ENCODE measurements around the gene SDK1.

The SDK1 gene

DNA sequence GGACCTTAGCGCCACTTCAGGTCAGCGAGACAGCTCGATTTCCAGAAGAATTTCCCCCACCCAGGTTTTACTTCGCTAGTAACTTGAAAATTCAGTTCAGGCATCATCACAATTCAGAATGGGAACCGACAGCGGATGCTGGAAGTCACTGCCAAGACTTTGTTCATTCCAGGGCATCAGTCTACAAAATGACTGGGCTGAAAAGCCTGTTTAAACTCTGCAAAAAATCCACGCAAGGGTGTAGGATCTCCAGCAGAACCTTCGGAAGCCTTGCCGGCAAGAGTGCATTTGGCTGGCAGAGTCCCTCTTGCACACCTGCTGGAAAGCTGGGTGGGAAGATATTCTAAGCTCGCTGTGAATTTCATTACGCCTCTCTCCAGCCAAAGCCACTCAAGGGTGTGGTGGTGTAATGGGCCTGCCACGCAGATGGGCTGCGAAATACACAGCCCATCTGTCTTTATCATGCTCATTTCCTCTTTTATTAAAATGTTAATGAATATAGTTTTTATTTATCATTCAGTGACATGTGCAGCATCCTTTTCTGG, 709.1 kb downstream of the SDK1 start:
- no peak for DNase-seq (ENCODE audit: low read depth in 1 of 2, low spot score in 1 of 2)

DNA sequence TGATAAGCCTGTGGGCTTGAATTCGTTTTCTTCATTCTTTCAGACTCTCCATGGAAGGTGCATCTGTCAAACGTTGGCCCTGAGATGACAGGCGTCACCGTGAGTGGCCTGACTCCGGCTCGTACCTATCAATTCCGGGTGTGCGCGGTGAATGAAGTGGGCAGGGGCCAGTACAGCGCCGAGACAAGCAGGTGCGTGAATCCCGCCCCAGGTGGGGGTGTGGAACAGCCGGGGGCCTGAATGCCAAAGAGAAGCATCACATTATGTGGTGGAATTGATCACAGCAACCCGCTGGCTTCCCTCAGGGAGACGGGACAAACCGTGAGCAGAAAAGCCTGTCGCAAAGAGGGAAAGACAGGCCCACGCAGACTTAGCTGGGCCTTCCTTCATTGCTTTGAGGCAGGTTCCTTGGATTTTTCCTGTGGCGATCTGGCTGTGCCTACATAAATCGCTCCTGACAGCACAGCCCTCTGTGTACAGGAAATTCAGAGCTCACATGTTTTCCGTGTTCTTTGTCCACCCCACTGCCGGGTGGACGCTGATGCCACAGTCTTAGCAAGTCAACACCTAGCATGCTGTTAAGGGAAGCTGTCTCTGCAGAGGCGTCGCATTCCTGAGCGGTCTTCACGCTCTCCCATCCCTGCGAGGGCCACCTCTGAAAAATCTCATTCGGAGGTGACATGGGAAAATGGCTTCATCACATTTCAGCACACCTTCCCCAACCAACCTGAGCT, 710.0 kb downstream of the SDK1 start:
- DNase-seq (ENCODE audit: low read depth in 1 of 2, low spot score in 1 of 2): no peak

DNA sequence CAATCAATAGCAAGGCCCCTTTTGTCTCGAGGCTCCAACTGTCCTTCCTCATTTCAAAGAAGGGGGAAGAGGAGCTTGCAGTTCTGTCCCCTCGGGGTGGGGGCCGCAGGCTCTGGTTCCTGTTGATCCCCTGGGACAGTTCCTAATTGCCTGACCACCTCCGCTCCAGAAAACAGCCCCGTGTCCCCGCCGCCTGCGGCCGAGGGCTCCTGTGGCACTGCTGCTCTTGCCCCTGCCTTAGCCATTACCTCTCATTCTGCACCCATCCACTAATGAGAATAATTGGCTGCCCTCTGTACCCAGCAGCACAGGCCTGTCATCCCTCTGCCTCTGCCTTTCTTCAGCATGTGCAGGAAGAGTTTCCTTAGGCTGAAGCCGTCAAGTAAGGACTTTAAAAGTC, 712.7 kb downstream of the SDK1 start:
- DNase-seq (ENCODE audit: low read depth in 1 of 2, low spot score in 1 of 2): no peak

DNA sequence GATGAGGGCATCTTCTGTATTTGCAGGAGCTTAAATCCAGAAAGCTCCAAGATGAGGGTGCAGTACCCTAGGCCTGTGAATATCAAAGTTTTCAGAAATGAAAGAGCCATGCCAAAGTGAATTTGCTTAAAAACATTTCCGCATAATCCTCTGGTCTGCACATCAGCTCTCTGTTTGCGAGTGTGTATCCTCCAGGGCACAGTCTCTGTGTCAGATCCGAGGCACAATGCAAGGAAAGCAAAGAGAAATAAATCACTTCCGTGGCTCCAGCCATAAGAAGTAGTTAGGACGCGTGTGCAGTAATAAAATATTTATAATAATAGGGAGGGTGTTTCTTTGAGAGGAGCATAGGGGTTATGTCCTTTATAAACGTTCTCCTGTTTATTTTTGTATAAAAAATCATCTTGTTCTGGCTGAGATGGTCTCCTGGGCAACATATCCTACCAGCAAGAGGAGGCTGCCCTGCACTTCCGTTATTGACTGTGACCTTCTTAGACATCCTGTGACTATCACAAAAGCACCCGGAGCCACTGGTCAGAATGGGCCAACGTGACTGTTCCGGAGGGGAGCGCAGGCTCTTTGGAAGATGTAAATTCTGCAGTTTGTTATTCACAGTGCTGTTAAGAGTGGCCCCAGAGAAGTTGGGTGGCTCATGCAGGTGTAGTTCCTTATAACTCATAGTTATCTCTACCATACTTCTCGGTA, 713.4 kb downstream of the SDK1 start:
- no peak for DNase-seq (ENCODE audit: low read depth in 1 of 2, low spot score in 1 of 2)

DNA sequence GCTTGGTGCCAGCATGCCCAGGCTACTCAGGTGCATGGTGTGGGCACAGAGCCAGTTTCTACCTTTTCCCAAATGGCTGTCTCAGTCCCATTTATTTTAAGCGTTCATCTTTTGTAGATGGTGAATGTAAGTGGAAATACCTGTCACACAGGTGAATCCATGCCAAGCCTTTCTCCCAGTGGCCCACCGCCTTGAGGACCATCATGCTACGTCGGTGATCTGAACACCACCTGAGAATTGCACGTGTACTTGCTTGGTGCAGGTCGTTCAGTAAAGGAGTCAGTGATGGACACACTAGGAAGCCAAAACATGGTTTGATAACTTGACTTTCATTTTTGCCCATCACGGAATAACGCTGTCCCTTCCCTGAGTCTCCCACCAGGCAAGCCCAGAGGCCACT, 714.3 kb downstream of the SDK1 start:
- no peak for DNase-seq (ENCODE audit: low read depth in 1 of 2, low spot score in 1 of 2)

DNA sequence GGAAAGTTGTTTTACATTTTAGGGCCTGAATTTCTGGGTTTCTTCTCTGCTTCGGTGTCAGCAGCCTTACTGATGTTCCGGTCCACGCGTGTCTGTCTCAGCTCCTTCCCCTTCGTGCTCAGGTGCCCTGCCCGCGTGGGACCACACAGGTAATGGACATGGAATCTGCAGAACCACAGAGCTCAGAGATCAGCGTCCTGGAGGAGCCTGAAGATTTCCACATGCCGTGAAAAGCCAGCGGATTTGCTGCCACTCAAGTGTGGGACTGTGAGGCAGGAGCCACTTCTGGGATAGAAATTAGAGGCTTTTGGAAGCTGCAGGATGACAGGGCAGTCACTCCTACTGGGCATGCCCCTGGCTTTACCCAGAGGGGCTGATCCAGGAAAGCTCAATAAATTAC, 714.9 kb downstream of the SDK1 start:
- DNase-seq (ENCODE audit: low read depth in 1 of 2, low spot score in 1 of 2): no peak

DNA sequence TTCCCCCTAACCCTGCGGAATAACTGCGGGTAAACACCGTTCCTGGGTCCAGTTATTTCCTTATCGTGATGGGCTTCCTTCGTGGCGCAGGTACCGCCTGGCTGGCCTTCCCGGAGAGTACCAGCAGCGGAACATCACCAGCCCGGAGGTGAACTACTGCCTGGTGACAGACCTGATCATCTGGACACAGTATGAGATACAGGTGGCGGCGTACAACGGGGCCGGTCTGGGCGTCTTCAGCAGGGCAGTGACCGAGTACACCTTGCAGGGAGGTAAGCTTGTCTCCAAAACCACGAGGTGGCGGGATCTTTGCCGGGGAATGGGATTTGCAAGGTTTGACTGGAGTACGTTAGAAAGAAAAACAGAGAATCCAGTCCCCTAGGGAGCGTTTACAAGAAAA, 716.0 kb downstream of the SDK1 start:
- no peak for DNase-seq (ENCODE audit: low read depth in 1 of 2, low spot score in 1 of 2)

DNA sequence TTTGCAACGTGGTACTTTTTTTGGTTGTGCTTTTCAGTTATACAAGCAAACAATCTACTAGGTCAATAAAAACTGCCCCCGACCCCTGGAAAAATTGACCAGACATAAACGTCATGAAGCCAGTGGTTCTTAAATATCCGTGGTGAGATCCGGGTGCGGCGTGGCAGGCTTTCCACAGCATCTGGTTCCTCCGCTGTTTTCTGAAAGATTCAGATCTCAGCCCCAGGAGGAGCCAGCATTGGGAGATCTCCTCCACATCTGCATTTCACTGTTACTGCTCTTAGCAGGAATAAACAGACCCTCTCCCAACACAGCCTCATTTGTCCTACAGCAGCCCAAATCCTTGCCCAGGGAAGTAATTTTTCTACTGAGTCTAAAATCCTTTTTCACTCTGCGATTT, 716.7 kb downstream of the SDK1 start:
- DNase-seq (ENCODE audit: low read depth in 1 of 2, low spot score in 1 of 2): no peak

DNA sequence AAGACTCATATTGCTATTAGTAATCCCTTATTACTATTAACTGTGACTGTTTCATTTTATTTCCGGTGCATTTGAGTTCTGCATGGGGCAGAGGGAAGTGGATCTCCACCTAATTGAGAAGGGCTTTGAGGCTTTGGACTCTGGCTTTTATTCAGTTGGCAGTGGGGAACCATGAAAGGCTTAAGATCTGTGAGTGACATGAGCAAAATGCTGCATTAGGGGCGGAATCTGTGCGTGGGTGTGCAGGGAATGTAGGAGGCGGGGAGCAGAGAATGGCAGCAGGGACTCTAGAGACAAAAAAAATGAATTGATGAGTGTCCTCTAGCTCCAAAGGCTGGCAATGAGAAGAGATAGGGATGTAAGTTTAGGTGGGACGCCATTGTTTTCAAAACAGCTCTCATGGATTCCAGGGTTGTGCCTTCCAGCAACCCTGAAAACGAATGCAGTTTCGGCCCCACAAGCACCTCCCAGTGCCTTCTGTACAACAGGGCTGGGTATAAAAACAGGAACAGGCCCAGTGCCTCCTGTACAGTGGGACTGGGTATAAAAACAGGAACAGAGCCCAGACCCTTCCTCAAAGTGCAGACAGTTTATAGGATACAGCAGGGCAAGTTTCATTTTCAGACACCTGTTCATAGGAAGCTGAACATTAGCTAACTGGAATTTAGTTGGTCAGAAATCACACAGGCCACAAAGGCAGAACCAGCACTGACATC, 717.7 kb downstream of the SDK1 start:
- DNase-seq (ENCODE audit: low read depth in 1 of 2, low spot score in 1 of 2): no peak

DNA sequence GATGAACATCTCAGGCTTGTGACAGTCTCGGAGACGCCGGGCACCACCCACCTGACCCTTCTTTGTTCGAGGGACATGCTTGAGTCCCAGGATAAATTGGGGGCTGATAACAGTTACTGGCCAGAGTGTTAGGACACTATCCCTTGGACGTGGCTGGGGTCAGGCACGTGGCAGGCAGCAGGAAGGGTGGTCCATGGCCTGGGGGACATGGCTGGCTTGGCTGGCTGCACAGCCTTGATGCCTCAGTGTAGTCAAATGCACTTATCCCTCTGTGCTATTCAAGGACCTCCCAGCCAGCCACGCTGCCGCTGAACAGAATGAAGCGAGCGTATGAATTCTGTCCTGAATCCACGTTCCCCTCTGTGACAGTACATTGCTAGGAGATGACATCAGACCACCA, 719.0 kb downstream of the SDK1 start:
- DNase-seq (ENCODE audit: low read depth in 1 of 2, low spot score in 1 of 2): no peak

DNA sequence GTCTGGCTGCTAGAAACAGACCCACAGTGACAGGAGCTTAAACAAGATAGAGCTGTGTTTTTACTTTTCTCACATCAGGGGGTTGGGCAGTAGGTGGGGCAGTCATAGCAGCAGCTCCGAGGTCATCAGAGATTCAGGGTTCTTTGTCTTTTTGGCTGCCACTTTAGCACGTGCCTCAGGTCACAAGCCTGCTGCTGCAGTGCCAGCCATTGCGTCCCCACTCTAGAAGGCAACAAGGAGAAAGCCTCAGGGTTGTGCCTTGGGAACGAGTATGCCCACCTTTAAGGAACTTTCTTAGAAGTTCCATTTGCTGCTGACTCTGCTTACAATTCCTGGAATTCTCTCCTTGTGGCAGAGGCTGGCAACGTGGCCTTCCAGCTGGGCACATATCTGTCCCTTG, 720.4 kb downstream of the SDK1 start:
- DNase-seq (ENCODE audit: low read depth in 1 of 2, low spot score in 1 of 2): no peak

DNA sequence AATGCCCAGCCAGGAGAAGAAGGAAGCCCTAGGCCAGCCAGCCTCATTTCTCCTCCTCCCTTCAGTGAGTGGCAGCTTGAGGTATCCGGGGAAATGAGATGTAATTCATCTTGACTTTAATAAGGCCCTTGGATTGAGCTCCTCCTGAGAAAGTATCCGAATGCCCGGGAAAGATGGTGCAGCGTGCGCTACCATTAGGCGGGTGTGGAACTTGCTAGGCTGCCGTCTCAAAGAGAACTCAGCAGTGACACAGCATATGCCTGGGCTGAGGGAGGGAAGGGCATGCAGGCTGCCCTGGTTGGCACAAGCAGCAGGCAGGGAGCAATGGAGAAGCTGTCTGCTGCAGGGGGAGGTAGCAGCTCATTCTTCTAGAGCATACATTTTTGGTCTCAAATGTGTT, 721.2 kb downstream of the SDK1 start:
- DNase-seq (ENCODE audit: low read depth in 1 of 2, low spot score in 1 of 2): no peak

DNA sequence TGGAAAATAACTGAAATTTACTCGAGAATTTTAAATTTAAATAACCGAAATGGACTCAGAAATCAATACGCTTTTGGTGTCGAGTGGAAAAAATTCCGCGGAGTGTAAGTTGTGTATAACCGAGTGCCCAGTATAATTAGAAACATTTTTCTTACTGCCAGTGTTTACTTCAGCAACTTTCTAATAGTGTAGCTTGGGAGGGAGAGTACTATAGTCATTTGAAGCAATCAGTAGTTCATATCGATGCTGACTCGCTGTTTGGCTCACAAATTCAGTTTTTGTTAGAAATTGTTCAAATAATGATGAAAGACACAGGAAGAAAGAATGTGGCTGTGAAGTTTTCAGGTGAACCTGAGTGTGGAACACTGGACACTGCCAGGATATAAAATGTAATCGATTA, 722.5 kb downstream of the SDK1 start:
- no peak for DNase-seq (ENCODE audit: low read depth in 1 of 2, low spot score in 1 of 2)

DNA sequence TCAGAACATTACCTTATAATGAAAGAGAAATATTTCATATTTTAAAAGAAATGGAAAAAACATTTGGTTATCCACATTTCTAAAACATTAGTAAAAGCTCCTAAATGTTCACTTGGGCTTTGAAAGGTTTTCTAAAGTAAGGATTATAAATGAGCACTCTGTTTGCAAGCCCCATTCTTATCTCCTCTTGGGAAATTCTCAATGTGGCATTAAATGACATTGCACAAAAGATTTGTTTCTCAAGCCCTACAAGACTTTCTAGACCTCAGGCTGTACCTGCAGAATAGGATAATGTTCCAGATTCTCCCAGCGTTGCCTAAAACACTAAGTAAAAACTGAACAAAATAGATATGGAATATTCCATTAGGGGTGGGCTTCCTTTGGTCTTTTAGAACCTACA, 723.1 kb downstream of the SDK1 start:
- DNase-seq (ENCODE audit: low read depth in 1 of 2, low spot score in 1 of 2): no peak

DNA sequence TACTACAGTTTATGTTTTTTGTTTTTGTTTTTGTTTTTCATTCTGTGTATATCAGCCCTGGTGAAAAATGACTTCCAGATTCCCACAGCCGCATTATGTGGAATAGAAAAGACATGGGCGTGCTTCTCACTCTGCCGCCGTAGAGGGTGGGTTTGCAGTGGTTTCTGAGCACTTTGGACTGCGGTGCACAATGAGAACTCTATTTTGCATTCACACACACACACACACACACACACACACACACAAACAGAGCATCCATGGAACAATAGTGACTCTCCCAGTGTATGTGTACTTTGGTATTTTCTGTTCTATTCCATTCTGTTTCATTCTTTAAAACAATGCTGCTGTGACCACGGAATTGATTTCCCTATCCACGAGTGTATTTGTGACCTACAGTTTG, 723.8 kb downstream of the SDK1 start:
- no peak for DNase-seq (ENCODE audit: low read depth in 1 of 2, low spot score in 1 of 2)

DNA sequence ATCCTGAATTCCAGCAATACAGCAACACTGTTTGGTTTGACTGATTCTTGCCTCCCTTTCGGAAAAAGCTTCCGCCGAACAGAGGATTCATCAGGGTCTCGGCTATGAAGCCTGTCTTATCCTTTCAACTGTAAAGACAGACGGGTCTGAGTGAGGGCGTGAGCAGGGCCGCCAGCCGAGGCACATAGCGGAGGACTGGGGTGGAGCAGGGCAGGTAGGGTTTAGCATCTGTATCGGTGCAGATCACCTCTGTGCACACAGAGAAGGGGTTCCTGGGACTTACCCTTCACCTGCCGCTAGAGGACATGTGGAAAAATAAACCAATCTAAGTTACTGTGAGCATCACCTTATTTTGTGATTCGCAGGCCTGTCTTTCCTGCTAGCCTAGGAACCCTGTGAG, 724.2 kb downstream of the SDK1 start:
- no peak for DNase-seq (ENCODE audit: low read depth in 1 of 2, low spot score in 1 of 2)

DNA sequence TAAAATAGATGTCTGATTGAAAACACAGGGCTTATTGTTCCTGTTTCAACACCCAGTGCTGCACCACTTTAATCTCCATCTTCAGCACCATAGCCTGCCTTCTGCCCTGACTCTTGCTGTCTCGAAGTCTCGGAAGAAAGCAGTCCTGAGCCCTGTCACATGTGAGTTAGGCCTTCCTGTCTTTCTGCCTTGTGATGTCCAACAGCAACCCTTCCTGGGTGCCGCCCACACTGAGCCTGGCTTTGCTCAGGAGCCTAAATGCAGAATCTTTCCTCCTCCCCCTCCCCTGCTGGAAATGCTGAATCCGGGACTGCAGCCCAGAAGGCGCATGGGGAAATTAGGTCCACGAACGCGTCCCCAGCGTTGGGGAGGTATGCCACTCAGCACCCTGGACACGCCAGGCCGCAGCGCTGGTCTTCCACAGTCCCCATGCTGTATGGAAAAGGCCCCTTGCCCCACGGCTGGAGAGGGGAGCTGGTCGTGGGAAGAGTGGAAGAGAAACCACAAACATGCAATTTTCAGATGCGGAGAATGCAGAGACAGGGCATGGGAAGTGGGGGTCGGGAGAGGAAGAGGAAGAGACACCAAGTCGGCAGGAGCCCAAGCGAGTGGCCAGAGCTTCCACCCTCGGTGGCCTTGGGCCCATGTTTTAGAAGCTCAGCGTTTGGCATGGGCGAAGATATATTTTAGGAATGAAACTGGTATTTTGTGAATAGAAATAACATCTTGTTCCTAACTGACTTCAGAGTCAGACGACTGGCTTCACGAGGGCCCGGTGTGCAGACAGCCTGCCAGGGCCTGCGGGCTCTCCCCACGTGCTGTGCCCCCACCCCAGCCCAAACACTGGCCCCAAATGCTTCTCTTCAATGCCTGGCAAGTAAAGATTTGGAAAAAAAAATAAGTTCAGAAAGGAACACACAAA, 724.9 kb downstream of the SDK1 start:
- DNase-seq (ENCODE audit: low read depth in 1 of 2, low spot score in 1 of 2): no peak

DNA sequence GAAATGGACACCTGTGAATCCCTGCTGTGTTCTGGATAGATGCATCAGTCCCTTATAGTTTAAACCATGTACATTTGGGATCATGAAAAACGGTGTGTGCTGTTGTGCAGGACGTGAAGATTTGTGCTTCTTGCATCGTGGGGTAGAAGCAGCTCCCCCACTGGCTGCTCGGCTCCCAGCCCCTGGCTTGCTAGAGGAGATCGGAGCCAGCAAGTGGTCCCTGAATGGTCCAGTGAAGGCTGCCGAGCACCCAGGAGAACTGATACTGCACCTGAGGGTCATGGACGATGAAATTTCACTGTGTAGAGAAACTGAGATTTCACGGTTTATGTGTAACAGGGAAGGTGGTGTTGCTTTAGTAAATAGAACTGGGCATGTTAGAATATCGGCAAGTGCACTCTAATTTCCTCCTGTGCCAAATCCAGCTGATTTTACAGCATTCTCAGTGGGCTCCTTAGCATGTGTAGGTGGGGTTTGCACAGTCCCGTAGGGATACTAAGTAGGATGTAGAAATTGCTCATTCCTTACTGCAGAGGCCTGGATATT, 726.0 kb downstream of the SDK1 start:
- DNase-seq (ENCODE audit: low read depth in 1 of 2, low spot score in 1 of 2): no peak

DNA sequence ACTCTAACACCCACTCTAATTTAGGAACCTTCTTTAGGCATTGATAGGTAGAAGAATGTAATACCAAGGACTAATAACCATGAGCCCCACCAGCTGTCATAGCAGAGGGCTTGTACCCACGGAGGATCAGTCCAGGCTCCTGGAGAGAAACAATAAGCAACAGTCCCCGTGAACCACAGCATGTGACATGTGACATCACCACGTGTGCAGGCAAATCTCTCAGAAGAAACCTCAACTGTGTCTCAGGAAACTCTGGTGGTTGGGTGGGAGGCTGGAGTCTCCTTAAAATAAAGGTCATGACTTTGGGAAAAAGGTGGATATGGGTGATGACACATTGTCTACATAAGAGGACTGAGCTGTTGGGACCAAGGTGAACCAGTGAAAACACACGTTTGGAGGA, 727.2 kb downstream of the SDK1 start:
- no peak for DNase-seq (ENCODE audit: low read depth in 1 of 2, low spot score in 1 of 2)

DNA sequence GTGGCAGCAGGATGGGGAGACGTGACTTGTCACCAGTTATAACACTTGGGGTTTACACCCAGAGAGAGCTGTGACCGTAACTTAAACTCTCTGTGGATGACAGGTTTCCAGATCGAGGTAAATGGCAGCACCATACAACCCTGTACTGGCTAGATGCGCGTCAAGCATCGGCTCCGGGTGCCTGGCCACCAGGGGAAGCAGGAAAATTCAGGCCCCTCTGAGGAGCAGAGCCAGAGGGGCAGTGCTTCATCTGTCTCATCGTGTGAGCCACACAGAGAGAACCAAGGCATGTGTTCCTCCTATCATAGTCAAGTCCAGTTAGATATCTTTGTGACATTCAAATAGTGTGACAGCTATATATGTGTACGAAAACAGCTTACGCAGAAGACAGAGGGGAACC, 728.9 kb downstream of the SDK1 start:
- DNase-seq (ENCODE audit: low read depth in 1 of 2, low spot score in 1 of 2): no peak

All from activated CD4-positive, alpha-beta T cell treated with anti-CD3 and anti-CD28 coated beads, Interleukin-2, amount 50 U/mL, for 24 hours (primary cell).